SJCRH30 (cell line): ENCODE measurements around the gene CPXM1. TPM values are rescaled to one million over a fixed set of nuclear protein-coding genes. Genes with fewer than 3 reads are reported as not detected.
"Not testable (repeated sequence)": the region's sequence is repeated elsewhere in the genome, so short reads cannot be mapped to it uniquely, and the experiment has no call there.

ENCODE experiments used
- DNase-seq, 2 experiments: peaks; one replicate each; pipeline ENCODE4 v3.0.0-alpha.2; 2015 to 2020
- H3K27ac ChIP-seq: fragments of 250-450 bp; sonication (Bioruptor Pico); 2 replicates; pipeline ENCODE4 v1.5.1; 2020; ENCODE audit warnings: mild to moderate bottlenecking, moderate library complexity
- H3K27me3 ChIP-seq: fragments of 250-450 bp; sonication (Bioruptor Pico); 2 replicates; pipeline ENCODE4 v1.5.1; 2020; ENCODE audit warnings: mild to moderate bottlenecking, moderate library complexity
- H3K36me3 ChIP-seq: fragments of 250-450 bp; sonication (Bioruptor Pico); 2 replicates; pipeline ENCODE4 v1.5.1; 2020; ENCODE audit warnings: mild to moderate bottlenecking, moderate library complexity
- H3K4me1 ChIP-seq: fragments of 250-450 bp; sonication (Bioruptor Pico); 2 replicates; pipeline ENCODE4 v1.5.1; 2020; ENCODE audit warnings: mild to moderate bottlenecking, moderate library complexity
- H3K4me3 ChIP-seq: fragments of 250-450 bp; sonication (Bioruptor Pico); 2 replicates; pipeline ENCODE4 v1.5.1; 2020; ENCODE audit warnings: mild to moderate bottlenecking, moderate library complexity
- H3K9me3 ChIP-seq: fragments of 250-450 bp; sonication (Bioruptor Pico); replicated peaks from 2 replicates; pipeline ENCODE4 v1.5.1; 2020; ENCODE audit warnings: mild to moderate bottlenecking, moderate library complexity
- total RNA-seq: library from RNA; depleted of rRNA; stranded (reverse); fragments of >200 nt; shearing (Covaris generic); gene quantifications from 2 replicates; pipeline ENCODE4 v1.2.3, GENCODE V29; 2014

The CPXM1 gene
- total RNA-seq, 1 experiment from 2014 or later: 0.12 TPM

GRCh38 chr20:2771631-2772080 lies 28.8 kb downstream of the CPXM1 start:
- Histone ChIP-seq H3K27ac (no peak overlapping the region), H3K4me1 (peaks cover 3% of the 10 kb centered on the region; the same call in 1 of the 2 replicates), H3K36me3 (no peaks in the 10 kb centered on the region), H3K9me3 (no peaks in the 10 kb centered on the region), H3K27me3 (no peaks in the 10 kb centered on the region), H3K4me3 (peak overlapping the region; percentile 27)
- DNase-seq: peak; percentile 51 to 67

DNA sequence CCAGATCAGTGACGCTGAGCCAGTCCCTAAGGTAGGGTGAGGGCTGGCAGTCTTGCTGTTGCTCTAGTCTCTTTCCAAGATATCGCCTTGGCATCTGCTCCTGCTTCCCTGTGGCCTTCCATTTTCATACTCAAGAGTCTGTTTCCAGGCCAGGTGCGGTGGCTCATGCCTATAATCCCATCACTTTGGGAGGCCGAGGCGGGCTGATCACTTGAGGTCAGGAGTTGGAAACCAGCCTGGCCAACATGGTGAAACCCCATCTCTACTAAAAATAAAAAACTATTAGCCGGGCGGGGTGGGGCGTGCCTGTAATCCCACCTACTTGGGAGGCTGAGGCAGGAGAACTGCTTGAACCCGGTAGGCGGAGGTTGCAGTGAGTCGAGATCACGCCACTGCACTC lies 30.3 kb downstream of the CPXM1 start:
- H3K4me3 ChIP-seq, H3K27ac ChIP-seq, H3K27me3 ChIP-seq, DNase-seq, H3K36me3 ChIP-seq, H3K9me3 ChIP-seq, H3K4me1 ChIP-seq: not testable (repeated sequence)

DNA sequence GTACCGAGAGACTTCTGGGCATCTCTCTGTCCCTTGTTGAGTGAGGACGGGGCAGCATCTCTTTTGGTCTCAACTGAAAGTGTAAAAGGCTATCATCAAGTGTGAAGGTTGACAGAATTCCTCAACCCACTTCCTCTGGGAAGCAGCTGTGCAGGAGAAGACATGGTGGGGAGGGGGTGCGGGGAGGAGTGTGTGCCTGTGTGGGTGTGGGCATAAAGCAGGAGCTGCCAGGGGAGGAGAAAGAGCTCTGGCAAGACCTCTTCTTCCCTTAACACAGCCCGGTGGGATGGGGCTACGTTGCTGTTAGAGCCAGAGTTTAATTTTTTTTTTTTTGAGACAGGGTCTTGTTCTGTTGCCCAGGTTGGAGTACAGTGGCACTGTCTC lies 31.8 kb downstream of the CPXM1 start:
- H3K4me1 ChIP-seq: peaks cover 3% of the 10 kb centered on the region; the same call in 1 of the 2 replicates
- DNase-seq: no peak
- no peaks in the 10 kb centered on the region for H3K27me3 ChIP-seq
- H3K9me3 ChIP-seq: no peaks in the 10 kb centered on the region
- no peaks in the 10 kb centered on the region for H3K36me3 ChIP-seq
- H3K4me3 ChIP-seq: no peak overlapping the region
- H3K27ac ChIP-seq: no peak overlapping the region

- no peak for DNase-seq
- Histone ChIP-seq H3K36me3 (no peaks in the 10 kb centered on the region), H3K4me3 (no peak overlapping the region), H3K27ac (no peak overlapping the region), H3K27me3 (no peaks in the 10 kb centered on the region), H3K4me1 (peaks cover 3% of the 10 kb centered on the region; the same call in 1 of the 2 replicates), H3K9me3 (no peaks in the 10 kb centered on the region)
Measured at GRCh38 chr20:2767768-2768631, 32.4 kb downstream of the CPXM1 start.

GRCh38 chr20:2763186-2763585 lies 37.2 kb downstream of the CPXM1 start:
- DNase-seq: no peak
- no peak overlapping the region for H3K27ac ChIP-seq

GRCh38 chr20:2762578-2763131 lies 37.8 kb downstream of the CPXM1 start:
- no peak overlapping the region for H3K27ac ChIP-seq
- no peak for DNase-seq
- H3K9me3 ChIP-seq: no peaks in the 10 kb centered on the region
- no peak overlapping the region for H3K4me3 ChIP-seq
- H3K27me3 ChIP-seq: no peaks in the 10 kb centered on the region
- H3K36me3 ChIP-seq: no peaks in the 10 kb centered on the region
- H3K4me1 ChIP-seq: peaks cover 22% of the 10 kb centered on the region

More at GRCh38 chr20:2763186-2763585, 37.2 kb downstream of the CPXM1 start:
- no peaks in the 10 kb centered on the region for H3K9me3 ChIP-seq
- H3K27me3 ChIP-seq: no peaks in the 10 kb centered on the region
- H3K36me3 ChIP-seq: no peaks in the 10 kb centered on the region
- H3K4me1 ChIP-seq: peaks cover 22% of the 10 kb centered on the region
- no peak overlapping the region for H3K4me3 ChIP-seq

DNA sequence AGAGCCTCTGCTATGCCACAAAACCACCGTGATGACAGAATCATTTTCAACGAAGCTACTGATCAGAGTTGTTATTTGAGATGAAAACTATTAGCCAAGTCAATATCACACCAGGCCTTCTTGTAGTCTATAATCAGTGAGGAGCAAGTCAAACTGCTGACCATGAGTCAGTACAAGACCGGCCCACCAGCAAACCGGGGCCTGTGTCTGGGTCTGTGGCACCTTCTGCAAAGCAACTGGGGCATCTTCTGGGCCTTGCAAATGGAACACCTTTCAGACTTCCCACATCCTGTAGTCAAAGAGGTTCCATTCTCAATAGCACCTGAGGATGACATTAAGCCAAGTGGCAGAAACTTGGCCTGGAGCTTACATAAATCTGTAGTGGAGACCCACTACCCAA lies 38.5 kb downstream of the CPXM1 start:
- Histone ChIP-seq H3K27me3 (no peaks in the 10 kb centered on the region), H3K4me1 (peaks cover 22% of the 10 kb centered on the region), H3K36me3 (no peaks in the 10 kb centered on the region), H3K9me3 (no peaks in the 10 kb centered on the region), H3K27ac (no peak overlapping the region), H3K4me3 (no peak overlapping the region)
- DNase-seq: no peak

GRCh38 chr20:2760952-2761305 lies 39.5 kb downstream of the CPXM1 start:
- Histone ChIP-seq H3K36me3 (no peaks in the 10 kb centered on the region), H3K4me3 (no peak overlapping the region), H3K27ac (no peak overlapping the region), H3K9me3 (no peaks in the 10 kb centered on the region), H3K27me3 (no peaks in the 10 kb centered on the region), H3K4me1 (peaks cover 22% of the 10 kb centered on the region)
- no peak for DNase-seq

DNA sequence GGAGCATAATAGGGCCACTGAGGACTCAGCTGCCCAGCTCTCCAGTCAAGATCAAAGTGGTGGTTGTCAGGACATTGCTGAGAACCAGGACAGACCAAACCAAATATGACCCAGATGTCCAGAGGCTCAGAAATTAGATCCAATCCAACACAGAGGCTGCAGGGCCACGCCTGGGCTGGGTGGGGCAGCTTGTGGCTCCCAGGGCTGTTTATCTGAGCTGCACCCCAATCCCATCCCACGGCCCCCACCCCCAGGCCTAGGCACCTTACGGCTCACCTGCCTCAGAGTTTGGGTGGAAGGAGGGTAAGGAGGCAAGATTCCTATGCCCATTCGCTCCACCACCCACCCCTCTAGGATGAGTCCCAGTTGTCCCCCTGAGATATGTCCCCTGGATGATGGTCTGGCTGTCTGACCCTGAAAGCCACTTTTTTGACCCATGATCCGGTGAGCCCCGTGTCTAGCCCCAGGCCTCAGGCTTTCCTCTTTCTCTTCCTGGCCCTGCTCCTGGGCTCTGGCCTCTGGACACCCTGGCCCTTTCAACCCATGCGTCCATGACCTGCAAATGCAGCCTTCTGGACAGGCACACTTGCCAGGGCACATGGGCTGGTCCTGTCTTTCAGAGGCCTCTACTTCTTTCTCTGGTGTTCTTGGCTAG lies 40.0 kb downstream of the CPXM1 start:
- Histone ChIP-seq H3K9me3 (no peaks in the 10 kb centered on the region), H3K27me3 (no peaks in the 10 kb centered on the region), H3K4me1 (peaks cover 22% of the 10 kb centered on the region), H3K27ac (no peak overlapping the region), H3K36me3 (no peaks in the 10 kb centered on the region), H3K4me3 (no peak overlapping the region)
- no peak for DNase-seq

DNA sequence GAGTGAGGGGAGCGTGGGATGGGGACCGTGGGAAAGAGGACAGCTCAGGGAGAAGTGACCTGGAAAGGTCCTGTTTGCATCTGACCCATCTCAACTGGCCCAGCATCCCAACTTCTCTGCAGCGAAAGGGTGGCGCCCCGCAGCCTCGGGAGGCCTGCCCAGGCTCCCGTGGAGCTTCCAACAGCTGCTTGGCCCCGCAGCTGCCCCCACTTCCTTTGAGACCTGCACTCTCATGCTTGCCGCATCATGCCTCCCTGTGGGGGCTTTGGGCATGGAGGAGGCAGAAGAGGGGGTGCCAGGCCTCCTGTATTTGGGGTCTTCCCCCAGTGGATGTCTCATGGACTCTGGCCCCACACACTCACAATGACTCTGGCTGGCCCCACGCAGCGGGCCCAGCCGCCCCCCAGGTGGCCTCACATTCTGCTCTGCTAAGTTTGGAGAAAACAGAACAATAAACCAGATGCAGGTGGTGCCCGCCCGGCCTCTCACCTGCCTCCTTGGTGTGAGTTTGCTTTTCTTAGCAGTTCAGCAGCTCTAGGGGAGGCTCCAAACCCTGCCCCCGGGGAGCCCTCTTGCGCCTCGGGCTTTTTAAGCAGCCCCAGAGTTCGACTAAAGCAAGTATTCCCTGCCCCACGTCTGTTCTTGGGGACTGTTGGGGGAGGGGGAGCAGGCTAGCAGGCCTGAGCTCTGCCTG lies 40.7 kb downstream of the CPXM1 start:
- no peaks in the 10 kb centered on the region for H3K9me3 ChIP-seq
- H3K4me1 ChIP-seq: peaks cover 22% of the 10 kb centered on the region
- peak overlapping the region; percentile 22; the same call in 1 of the 2 replicates for H3K27ac ChIP-seq
- no peaks in the 10 kb centered on the region for H3K36me3 ChIP-seq
- peak overlapping the region; percentile 11 for H3K4me3 ChIP-seq
- peak; percentile 57 to 68 for DNase-seq
- H3K27me3 ChIP-seq: no peaks in the 10 kb centered on the region

GRCh38 chr20:2759143-2759542 lies 41.3 kb downstream of the CPXM1 start:
- no peaks in the 10 kb centered on the region for H3K36me3 ChIP-seq
- no peaks in the 10 kb centered on the region for H3K9me3 ChIP-seq
- no peaks in the 10 kb centered on the region for H3K27me3 ChIP-seq
- DNase-seq: peak; percentile 82 to 86
- H3K4me1 ChIP-seq: peaks cover 22% of the 10 kb centered on the region
- H3K4me3 ChIP-seq: peak overlapping the region; percentile 11
- H3K27ac ChIP-seq: peak overlapping the region; percentile 22; the same call in 1 of the 2 replicates

DNA sequence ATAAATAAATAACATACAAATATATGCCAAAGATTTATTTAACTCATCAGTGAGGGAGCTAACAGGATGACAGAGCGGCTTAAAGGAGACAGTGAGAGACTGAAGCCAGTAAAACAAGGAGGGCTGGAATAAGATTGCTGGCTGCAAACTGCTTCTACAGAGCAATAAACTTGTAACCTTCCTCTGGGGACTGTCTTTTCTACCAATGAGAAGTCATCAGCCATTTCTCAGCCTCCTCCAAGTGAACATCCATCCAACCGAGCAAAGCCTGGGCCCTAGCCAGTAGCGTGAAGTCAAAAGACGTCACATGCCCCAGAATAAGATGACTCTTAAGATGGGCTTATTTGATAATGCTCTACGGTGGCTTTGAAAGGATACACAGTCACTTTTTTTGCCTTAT lies 42.5 kb downstream of the CPXM1 start:
- Histone ChIP-seq H3K4me1 (peaks cover 22% of the 10 kb centered on the region), H3K4me3 (no peak overlapping the region), H3K27me3 (no peaks in the 10 kb centered on the region), H3K36me3 (no peaks in the 10 kb centered on the region), H3K27ac (no peak overlapping the region), H3K9me3 (no peaks in the 10 kb centered on the region)
- DNase-seq: no peak

DNA sequence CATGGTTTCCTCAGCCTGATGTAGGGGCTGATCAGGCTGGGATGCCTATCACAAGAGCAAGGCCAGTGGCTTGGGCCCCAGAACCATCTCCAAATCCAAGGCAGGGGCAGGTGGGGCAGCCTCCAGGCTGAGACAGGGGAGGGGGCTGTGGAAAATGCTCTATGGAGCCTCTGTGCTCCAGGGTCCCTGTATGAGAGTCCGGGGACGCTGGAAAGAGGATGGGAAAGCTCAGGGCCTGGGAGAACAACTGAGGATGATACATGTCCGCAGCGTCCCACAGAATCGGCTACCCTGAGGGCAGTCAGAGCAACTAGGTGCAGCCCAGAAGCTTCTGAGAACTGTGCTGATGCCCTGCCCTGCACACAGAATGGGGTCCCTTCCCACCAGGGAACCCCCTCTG lies 43.4 kb downstream of the CPXM1 start:
- no peak for DNase-seq
- no peaks in the 10 kb centered on the region for H3K36me3 ChIP-seq
- peaks cover 22% of the 10 kb centered on the region for H3K4me1 ChIP-seq

DNA sequence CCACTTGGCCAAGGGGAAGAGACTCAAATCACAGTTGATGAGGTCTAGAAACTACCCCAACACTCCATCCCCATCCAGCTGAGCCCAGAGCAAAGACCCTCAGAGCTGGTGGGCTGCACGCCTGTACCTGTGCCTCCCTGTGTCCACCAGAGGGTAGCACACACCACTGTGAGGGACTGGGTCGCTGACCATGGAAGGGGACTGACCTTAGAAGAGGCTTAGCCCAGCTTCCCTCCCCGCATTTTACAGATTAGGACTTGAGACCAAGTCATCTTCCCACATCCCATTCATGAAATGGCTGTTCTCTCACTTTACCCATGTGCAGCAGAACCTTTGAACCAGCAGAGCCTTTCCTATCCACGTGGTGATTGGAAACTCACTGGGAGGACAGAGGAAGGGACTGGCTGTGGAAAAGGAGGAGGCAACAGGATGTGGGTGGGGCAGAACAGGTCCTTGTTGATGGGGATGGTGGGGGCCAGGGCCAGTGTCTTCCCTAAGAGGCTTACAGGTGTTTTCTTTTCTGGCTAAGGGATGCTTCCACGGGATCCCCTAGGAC lies 44.3 kb downstream of the CPXM1 start:
- H3K36me3 ChIP-seq: no peaks in the 10 kb centered on the region
- no peaks in the 10 kb centered on the region for H3K9me3 ChIP-seq
- peaks cover 19% of the 10 kb centered on the region for H3K4me1 ChIP-seq
- H3K27me3 ChIP-seq: no peaks in the 10 kb centered on the region
- DNase-seq: peak; percentile 57 to 75
- H3K4me3 ChIP-seq: no peak overlapping the region
- no peak overlapping the region for H3K27ac ChIP-seq

More for the DNA sequence above, 43.4 kb downstream of the CPXM1 start:
- no peaks in the 10 kb centered on the region for H3K9me3 ChIP-seq
- H3K27ac ChIP-seq: no peak overlapping the region
- no peaks in the 10 kb centered on the region for H3K27me3 ChIP-seq
- H3K4me3 ChIP-seq: no peak overlapping the region
